A673 (cell line): ENCODE results near the gene IL4R. TPM values are rescaled to one million over a fixed set of nuclear protein-coding genes. Genes with fewer than 3 reads are reported as not detected.

Experiments
- BruUV-seq: library from RNA; stranded (reverse); fragments of 400-500 nt; replicated peaks from 2 replicates; lab custom pipeline; 2021; lab: Mats Ljungman, UMichigan
- CTCF ChIA-PET: fragments of 300-600 bp; sonication (Branson Sonifier 250); formaldehyde crosslinking; loops from one replicate; lab custom pipeline; 2022; ENCODE audit warnings: antibody characterized with exemption; lab: Charles Lee
- POLR2A ChIA-PET: fragments of 300-600 bp; sonication (Branson Sonifier 250); formaldehyde crosslinking; loops from one replicate; lab custom pipeline; 2022; ENCODE audit warnings: antibody characterized with exemption; ENCODE audit not compliant: low non-redundant PET; lab: Charles Lee
- DNase-seq: peaks from one replicate; pipeline ENCODE4 v3.0.0-alpha.2; 2015; ENCODE audit warnings: low spot score
- H3K27ac ChIP-seq: fragments of 200-600 bp; sonication (generic); 2 replicates; pipeline ENCODE4 v1.5.1; 2016; ENCODE audit warnings: mixed run types, low read depth, mild to moderate bottlenecking, mixed read lengths, antibody characterized with exemption, low read length; ENCODE audit not compliant: poor library complexity, severe bottlenecking
- H3K27me3 ChIP-seq: fragments of 200-600 bp; sonication (generic); replicated peaks from 2 replicates; pipeline ENCODE4 v1.6.1; 2017; ENCODE audit warnings: mixed run types, low read depth, mild to moderate bottlenecking, mixed read lengths, antibody characterized with exemption, low read length; ENCODE audit not compliant: insufficient read depth, poor library complexity
- H3K36me3 ChIP-seq: fragments of 200-600 bp; sonication (generic); 2 replicates; pipeline ENCODE4 v1.6.1; 2016; ENCODE audit warnings: mixed run types, mild to moderate bottlenecking, mixed read lengths, antibody characterized with exemption, low read length; ENCODE audit not compliant: insufficient read depth, poor library complexity, severe bottlenecking
- H3K4me1 ChIP-seq: fragments of 200-600 bp; sonication (generic); 2 replicates; pipeline ENCODE4 v1.6.1; 2017; ENCODE audit warnings: mixed run types, mild to moderate bottlenecking, mixed read lengths, antibody characterized with exemption, low read length; ENCODE audit not compliant: insufficient read depth, poor library complexity, severe bottlenecking
- H3K4me3 ChIP-seq: fragments of 200-600 bp; sonication (generic); 2 replicates; pipeline ENCODE4 v1.5.1; 2016; ENCODE audit warnings: low read depth, mixed run types, mild to moderate bottlenecking, mixed read lengths, low read length; ENCODE audit not compliant: poor library complexity, severe bottlenecking
- H3K9me3 ChIP-seq: fragments of 200-600 bp; sonication (generic); 2 replicates; pipeline ENCODE4 v1.6.1; 2016; ENCODE audit warnings: mixed run types, low read depth, mild to moderate bottlenecking, mixed read lengths, antibody characterized with exemption, low read length; ENCODE audit not compliant: poor library complexity, severe bottlenecking
- CTCF ChIP-seq: fragments of 300-800, 200-600 bp; sonication (generic); conservative IDR thresholded peaks from 2 replicates; pipeline ENCODE4 v1.5.1; 2017; ENCODE audit warnings: low read depth, mild to moderate bottlenecking, antibody characterized with exemption, low read length, moderate library complexity, mixed read lengths
- EZH2 ChIP-seq: fragments of 200-600 bp; sonication (generic); IDR thresholded peaks from 2 replicates; pipeline ENCODE4 v1.6.1; 2017; ENCODE audit warnings: borderline replicate concordance, low read depth, mild to moderate bottlenecking, mixed read lengths, antibody characterized with exemption, low read length; ENCODE audit not compliant: poor library complexity, severe bottlenecking
- intact Hi-C: fragments of 100-400 bp; cut with micrococcal nuclease; formaldehyde crosslinking; loops from one replicate; pipeline ENCODE4 v1.10.0; 2022; ENCODE audit not compliant: unreplicated experiment
- total RNA-seq: library from RNA; stranded (reverse); gene quantifications from 2 replicates; pipeline ENCODE4 v1.2.3, GENCODE V29; 2021

IL4R gene
- total RNA-seq, 1 experiment from 2014 or later: 22.9 TPM

GRCh38 chr16:27320261-27321012 lies 6.7 kb downstream of the IL4R start:
- no TSS peak for BruUV-seq
- TF ChIP-seq EZH2 (no peak), CTCF (no peak)
- no peak for DNase-seq
- Histone ChIP-seq H3K27me3 (no peaks in the 10 kb centered on the region), H3K4me1 (no peaks in the 10 kb centered on the region), H3K36me3 (no peaks in the 10 kb centered on the region), H3K4me3 (no peak overlapping the region), H3K9me3 (no peaks in the 10 kb centered on the region), H3K27ac (no peak overlapping the region)
- ChIA-PET POLR2A (no interaction called here), CTCF (no interaction called here)
- intact Hi-C loops: no loop called here

GRCh38 chr16:27321013-27321915 lies 7.5 kb downstream of the IL4R start:
- POLR2A ChIA-PET: no interaction called here
- no peak overlapping the region for H3K27ac ChIP-seq
- BruUV-seq: no TSS peak

More at GRCh38 chr16:27321013-27321915, 7.5 kb downstream of the IL4R start:
- Histone ChIP-seq H3K9me3 (no peaks in the 10 kb centered on the region), H3K27me3 (no peaks in the 10 kb centered on the region), H3K36me3 (no peaks in the 10 kb centered on the region), H3K4me3 (no peak overlapping the region), H3K4me1 (peaks cover 7% of the 10 kb centered on the region)
- no peak for TF ChIP-seq EZH2
- TF ChIP-seq CTCF: no peak
- no peak for DNase-seq
- intact Hi-C loops: no loop called here
- CTCF ChIA-PET: no interaction called here
